ENCODE measurements around the gene KIR3DL3. TPM values are rescaled to one million over a fixed set of nuclear protein-coding genes. Genes with fewer than 3 reads are reported as not detected.
"Not testable (repeated sequence)": the region's sequence is repeated elsewhere in the genome, so short reads cannot be mapped to it uniquely, and the experiment has no call there.

Gene KIR3DL3
- total RNA-seq, 1 experiment from 2014 or later, result not detected

DNA sequence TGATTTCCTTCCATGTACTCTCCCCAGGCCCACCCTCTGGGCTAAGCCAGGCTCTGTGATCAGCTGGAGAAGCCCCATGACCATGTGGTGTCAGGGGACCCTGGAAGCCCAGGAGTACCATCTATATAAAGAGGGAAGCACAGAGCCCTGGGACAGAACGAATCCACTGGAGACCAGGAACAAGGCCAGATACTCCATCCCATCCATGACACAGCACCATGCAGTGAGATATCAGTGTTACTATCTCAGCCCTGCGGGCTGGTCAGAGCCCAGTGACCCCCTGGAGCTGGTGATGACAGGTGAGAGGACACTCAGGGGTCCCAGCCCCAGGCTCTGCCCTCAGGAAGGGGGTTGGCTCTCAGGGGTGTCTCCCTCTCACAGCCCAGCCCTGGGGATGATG is 27.5 kb upstream of the KIR3DL3 start:
- no peaks in the 10 kb centered on the region for H4K20me1 ChIP-seq (ENCODE audit: low read length)
- no peaks in the 10 kb centered on the region for H3K79me2 ChIP-seq (ENCODE audit: low read length)
- H3F3A ChIP-seq (ENCODE audit: low read length, unreplicated experiment), result no peaks in the 10 kb centered on the region
- ChIA-PET CTCF (no interaction called here), POLR2A (ENCODE audit: unreplicated experiment) (no interaction called here)
- H3K9me3 ChIP-seq (ENCODE audit: low read length), result no peaks in the 10 kb centered on the region
- no peak overlapping the region for H3K9ac ChIP-seq (ENCODE audit: low read length)
- H3K4me2 ChIP-seq (ENCODE audit: low read length), result no peak overlapping the region
- no peak for ATAC-seq
- TF ChIP-seq, protein P1, sequence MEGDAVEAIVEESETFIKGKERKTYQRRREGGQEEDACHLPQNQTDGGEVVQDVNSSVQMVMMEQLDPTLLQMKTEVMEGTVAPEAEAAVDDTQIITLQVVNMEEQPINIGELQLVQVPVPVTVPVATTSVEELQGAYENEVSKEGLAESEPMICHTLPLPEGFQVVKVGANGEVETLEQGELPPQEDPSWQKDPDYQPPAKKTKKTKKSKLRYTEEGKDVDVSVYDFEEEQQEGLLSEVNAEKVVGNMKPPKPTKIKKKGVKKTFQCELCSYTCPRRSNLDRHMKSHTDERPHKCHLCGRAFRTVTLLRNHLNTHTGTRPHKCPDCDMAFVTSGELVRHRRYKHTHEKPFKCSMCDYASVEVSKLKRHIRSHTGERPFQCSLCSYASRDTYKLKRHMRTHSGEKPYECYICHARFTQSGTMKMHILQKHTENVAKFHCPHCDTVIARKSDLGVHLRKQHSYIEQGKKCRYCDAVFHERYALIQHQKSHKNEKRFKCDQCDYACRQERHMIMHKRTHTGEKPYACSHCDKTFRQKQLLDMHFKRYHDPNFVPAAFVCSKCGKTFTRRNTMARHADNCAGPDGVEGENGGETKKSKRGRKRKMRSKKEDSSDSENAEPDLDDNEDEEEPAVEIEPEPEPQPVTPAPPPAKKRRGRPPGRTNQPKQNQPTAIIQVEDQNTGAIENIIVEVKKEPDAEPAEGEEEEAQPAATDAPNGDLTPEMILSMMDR (conservative IDR thresholded peaks at IDR 0.05; ENCODE audit: low read depth, low read length), result no peak
- TF ChIP-seq EZH2phosphoT487 (IDR thresholded peaks at IDR 0.05; ENCODE audit: borderline replicate concordance, low read length) (no peak), EZH2 (IDR thresholded peaks at IDR 0.05; ENCODE audit: low read length, unreplicated experiment) (no peak)
- H3K27ac ChIP-seq (ENCODE audit: low read length), result no peak overlapping the region
- no peak overlapping the region for H2AFZ ChIP-seq (ENCODE audit: low read length)
- no peaks in the 10 kb centered on the region for H3K36me3 ChIP-seq (ENCODE audit: low read depth, low read length)
- H3K4me3 ChIP-seq (ENCODE audit: low read length), result no peak overlapping the region
- H3K4me1 ChIP-seq (ENCODE audit: insufficient read depth, low read length), result no peaks in the 10 kb centered on the region
- H3K27me3 ChIP-seq (ENCODE audit: low read length), result peaks cover 51% of the 10 kb centered on the region
- BruUV-seq (replicated peaks), result no TSS peak
- intact Hi-C loops (cut with micrococcal nuclease), result no loop called here
- H3K9me2 ChIP-seq (replicated peaks; ENCODE audit: low read length), result no peaks in the 10 kb centered on the region
- DNase-seq, result no peak

DNA sequence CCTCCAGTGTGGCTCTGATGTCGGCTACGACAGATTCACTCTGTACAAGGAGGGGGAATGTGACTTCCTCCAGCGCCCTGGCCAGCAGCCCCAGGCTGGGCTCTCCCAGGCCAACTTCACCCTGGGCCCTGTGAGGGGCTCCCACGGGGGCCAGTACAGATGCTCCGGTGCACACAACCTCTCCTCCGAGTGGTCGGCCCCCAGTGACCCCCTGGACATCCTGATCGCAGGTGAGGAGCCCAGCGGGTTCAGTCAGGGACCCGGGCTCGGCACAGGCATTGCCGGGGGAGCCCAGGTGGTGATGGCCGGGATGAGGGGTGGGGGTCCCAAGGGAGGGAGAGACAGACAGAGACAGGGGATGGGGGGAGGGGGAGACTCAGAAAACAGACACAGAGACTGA is 26.5 kb upstream of the KIR3DL3 start:
- H3K9me2 ChIP-seq (replicated peaks; ENCODE audit: low read length); H2AFZ ChIP-seq (ENCODE audit: low read length); H3K4me2 ChIP-seq (ENCODE audit: low read length); H3K9me3 ChIP-seq (ENCODE audit: low read length); H3F3A ChIP-seq (ENCODE audit: low read length, unreplicated experiment); H3K79me2 ChIP-seq (ENCODE audit: low read length); intact Hi-C loops (cut with micrococcal nuclease); H3K27ac ChIP-seq (ENCODE audit: low read length); CTCF ChIA-PET; ATAC-seq; H3K4me1 ChIP-seq (ENCODE audit: insufficient read depth, low read length); H3K9ac ChIP-seq (ENCODE audit: low read length); POLR2A ChIA-PET (ENCODE audit: unreplicated experiment); H3K36me3 ChIP-seq (ENCODE audit: low read depth, low read length); DNase-seq; H3K4me3 ChIP-seq (ENCODE audit: low read length); BruUV-seq (replicated peaks); H4K20me1 ChIP-seq (ENCODE audit: low read length): not testable (repeated sequence)
- H3K27me3 ChIP-seq (ENCODE audit: low read length), result peaks cover 54% of the 10 kb centered on the region

DNA sequence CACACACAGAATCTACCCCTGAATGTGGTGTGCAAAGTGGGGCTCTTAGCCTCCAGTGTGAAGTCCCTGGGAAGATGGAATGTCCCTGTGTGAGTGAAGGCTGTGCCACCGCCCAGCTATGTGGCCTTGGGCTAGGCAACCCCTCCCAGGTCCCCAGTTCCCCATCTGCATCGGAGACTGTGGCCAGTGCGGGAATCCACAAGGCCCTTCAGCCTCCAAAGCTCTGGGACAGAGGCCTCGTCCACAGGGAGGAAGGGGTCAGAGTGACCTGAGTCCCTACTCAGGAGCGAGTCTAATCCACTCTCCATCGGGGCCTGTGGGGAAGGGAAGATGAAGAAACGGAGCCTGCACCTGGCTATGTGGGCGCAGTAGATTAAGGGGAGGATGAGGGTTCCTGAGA is 19.3 kb upstream of the KIR3DL3 start:
- H3K4me3 ChIP-seq (ENCODE audit: low read length), result no peak overlapping the region
- no TSS peak for BruUV-seq (replicated peaks)
- peaks cover 46% of the 10 kb centered on the region for H3K27me3 ChIP-seq (ENCODE audit: low read length)
- ChIA-PET CTCF (no interaction called here), POLR2A (ENCODE audit: unreplicated experiment) (no interaction called here)
- no peak for ATAC-seq
- intact Hi-C loops (cut with micrococcal nuclease), result no loop called here
- no peak overlapping the region for H3K9ac ChIP-seq (ENCODE audit: low read length)
- TF ChIP-seq, protein P1 (conservative IDR thresholded peaks at IDR 0.05; ENCODE audit: low read depth, low read length), result no peak
- TF ChIP-seq EZH2phosphoT487 (IDR thresholded peaks at IDR 0.05; ENCODE audit: borderline replicate concordance, low read length) (no peak), EZH2 (IDR thresholded peaks at IDR 0.05; ENCODE audit: low read length, unreplicated experiment) (no peak)
- H2AFZ ChIP-seq (ENCODE audit: low read length), result no peak overlapping the region
- DNase-seq, result no peak
- H4K20me1 ChIP-seq (ENCODE audit: low read length), result no peaks in the 10 kb centered on the region
- no peaks in the 10 kb centered on the region for H3K4me1 ChIP-seq (ENCODE audit: insufficient read depth, low read length)
- no peaks in the 10 kb centered on the region for H3F3A ChIP-seq (ENCODE audit: low read length, unreplicated experiment)
- H3K79me2 ChIP-seq (ENCODE audit: low read length), result no peaks in the 10 kb centered on the region
- H3K36me3 ChIP-seq (ENCODE audit: low read depth, low read length), result no peaks in the 10 kb centered on the region
- no peak overlapping the region for H3K4me2 ChIP-seq (ENCODE audit: low read length)
- H3K9me3 ChIP-seq (ENCODE audit: low read length), result no peaks in the 10 kb centered on the region
- no peak overlapping the region for H3K27ac ChIP-seq (ENCODE audit: low read length)
- no peaks in the 10 kb centered on the region for H3K9me2 ChIP-seq (replicated peaks; ENCODE audit: low read length)

Measured in PC-3 (cell line).